Urothelium cell line (cell line): ENCODE data around the gene SLC18A3.
A peak's percentile ranks its signal among the peaks of the same experiment; 100 is the strongest.

Experiments
- DNase-seq: peaks from one replicate; pipeline ENCODE4 v3.0.0; 2011; ENCODE audit warnings: low spot score, mixed read lengths
- FAIRE-seq: peaks from 2 replicates; lab custom pipeline; 2011; peaks lifted over from hg19 to GRCh38; lab: Jason Lieb, UNC

SLC18A3 gene

DNA sequence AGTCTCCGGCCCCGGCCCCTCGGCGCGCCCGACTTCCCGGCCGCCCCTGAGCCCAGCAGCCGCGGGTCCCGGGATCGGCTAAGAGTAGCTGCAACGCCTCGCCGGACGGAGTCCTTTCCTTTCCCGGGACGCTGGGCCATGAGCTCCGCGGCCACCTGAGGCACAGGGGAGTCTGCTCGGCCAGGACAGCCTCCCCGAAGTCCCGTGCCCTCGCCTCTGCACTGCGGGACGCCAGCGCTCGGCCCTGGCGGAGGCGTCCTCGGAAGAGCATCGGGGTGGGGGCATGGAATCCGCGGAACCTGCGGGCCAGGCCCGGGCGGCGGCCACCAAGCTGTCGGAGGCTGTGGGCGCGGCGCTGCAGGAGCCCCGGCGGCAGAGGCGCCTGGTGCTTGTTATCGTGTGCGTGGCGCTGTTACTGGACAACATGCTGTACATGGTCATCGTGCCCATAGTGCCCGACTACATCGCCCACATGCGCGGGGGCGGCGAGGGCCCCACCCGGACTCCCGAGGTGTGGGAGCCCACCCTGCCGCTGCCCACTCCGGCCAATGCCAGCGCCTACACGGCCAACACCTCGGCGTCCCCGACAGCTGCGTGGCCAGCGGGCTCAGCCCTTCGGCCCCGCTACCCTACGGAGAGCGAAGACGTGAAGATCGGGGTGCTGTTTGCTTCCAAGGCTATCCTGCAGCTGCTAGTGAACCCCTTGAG, 502 bp downstream of the SLC18A3 start:
- FAIRE-seq (no peak), DNase-seq (no peak)

DNA sequence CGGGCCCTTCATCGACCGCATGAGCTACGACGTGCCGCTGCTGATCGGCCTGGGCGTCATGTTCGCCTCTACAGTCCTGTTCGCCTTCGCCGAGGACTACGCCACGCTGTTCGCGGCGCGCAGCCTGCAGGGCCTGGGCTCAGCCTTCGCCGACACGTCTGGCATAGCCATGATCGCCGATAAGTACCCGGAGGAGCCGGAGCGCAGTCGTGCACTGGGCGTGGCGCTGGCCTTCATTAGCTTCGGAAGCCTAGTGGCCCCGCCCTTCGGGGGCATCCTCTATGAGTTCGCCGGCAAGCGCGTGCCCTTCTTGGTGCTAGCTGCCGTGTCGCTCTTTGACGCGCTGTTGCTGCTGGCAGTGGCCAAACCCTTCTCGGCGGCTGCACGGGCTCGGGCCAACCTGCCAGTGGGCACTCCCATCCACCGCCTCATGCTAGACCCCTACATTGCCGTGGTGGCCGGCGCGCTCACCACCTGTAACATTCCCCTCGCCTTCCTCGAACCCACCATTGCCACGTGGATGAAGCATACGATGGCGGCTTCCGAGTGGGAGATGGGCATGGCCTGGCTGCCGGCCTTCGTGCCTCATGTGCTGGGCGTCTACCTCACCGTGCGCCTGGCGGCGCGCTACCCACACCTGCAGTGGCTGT, 1.2 kb downstream of the SLC18A3 start:
- FAIRE-seq (peak; percentile 81), DNase-seq (no peak)

DNA sequence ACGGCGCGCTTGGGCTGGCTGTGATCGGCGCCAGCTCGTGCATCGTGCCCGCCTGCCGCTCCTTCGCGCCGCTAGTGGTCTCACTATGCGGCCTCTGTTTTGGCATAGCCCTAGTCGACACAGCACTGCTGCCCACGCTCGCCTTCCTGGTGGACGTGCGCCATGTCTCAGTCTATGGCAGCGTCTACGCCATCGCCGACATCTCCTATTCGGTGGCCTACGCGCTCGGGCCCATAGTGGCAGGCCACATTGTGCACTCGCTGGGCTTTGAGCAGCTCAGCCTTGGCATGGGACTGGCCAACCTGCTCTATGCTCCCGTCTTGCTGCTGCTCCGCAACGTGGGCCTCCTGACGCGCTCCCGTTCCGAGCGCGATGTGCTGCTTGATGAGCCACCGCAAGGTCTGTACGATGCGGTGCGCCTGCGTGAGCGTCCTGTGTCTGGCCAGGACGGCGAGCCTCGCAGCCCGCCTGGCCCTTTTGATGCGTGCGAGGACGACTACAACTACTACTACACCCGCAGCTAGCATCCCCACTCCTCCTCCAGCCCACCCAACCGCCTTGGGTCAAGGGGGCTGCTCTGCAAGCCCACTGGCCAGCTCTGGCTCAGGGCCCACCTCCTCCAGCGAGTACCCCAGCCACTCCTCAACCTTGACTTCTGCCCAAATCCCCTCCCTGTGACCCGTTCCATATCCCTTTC, 1.9 kb downstream of the SLC18A3 start:
- FAIRE-seq = peak; percentile 9
- no peak for DNase-seq

DNA sequence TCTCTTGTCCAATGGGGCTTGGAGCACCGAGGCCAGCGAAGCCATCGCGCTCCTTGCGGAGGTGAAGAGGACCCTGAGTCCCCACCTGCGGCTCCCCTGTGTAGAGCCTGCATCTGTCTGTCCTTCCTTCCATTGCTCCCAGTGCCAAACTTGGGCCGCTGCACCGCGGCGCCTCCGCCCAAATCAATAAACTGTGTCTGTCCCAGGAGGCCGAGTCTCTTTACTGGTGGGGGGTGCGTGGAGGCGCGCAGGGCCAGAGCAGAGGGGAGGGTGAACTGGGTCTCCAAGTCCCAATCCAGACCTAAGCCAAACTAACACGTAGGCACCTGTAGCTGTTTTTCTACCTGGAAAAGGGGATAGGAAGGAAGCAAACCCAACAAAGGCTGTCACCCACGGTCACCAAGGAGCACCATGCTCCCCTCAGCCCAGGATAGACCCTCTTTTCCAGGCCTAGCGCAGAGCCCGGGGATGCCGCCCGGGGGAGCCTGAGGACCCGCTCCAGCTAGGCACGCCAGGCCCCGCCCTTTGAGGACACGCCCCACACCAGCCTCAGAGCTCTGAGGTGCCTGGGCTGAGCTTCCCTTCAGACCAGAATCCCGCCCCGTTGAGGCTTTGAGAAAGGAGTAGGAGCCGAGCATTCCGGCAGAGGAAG, 2.5 kb downstream of the SLC18A3 start:
- peak; percentile 64 for DNase-seq
- FAIRE-seq = no peak

DNA sequence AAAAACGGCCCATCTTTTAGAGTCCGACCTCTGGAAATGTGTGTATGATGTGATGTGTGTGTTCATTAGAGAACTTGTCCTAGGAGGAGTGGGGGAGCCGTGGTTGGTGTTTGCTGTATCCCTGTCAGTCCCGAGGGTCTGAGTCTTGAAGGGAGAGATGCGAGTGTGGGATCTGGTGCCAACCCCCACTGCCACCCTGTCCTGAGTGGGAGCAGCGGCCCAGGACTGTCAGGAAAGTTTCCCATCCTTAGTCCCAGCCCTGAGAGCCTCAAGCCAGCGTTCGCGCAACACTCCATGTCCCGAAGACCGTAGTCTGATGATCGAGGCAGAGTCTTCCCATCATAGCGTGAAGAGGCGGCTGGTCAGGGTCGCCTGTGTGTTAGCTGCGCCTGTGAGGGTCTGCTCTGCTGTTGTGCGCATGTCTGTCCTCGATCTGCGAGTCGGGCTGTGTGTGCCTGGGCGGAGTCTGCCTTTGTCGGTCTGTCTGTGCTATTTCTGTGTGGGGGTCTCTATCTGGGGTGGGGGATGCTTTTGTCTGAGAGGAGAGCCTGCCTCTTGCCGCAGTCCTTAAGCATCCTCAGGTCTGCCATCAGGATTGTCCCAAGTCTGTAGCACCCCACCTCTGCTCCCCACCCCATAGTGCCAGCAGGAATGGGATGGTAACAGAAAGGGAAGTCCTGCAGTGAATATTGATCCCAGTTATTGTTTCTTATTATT, 3.2 kb downstream of the SLC18A3 start:
- FAIRE-seq = no peak
- no peak for DNase-seq

DNA sequence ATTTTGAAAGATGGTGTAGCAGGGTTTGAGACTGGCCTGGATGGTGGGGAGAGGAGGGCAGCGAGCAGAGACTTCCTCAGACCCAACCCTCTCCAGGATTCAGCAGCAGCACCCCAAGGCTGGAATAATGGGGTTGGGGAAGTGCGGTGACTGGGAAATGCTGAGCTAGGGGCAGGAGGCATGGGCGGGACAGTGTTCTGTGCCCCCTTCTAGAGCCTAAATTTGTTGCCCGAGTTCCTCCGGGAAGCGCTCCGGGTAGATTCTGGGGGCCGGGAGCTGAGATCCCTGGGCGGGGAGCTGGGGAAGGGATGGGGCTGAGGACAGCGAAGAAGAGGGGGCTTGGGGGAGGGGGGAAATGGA, 3.8 kb downstream of the SLC18A3 start, which contains the start of gene CHAT:
TSS of gene CHAT (plus strand) at position 156 of the 360 bp plus-strand sequence. CDS start at position 309, 153 bp downstream.
- FAIRE-seq (no peak), DNase-seq (no peak)

DNA sequence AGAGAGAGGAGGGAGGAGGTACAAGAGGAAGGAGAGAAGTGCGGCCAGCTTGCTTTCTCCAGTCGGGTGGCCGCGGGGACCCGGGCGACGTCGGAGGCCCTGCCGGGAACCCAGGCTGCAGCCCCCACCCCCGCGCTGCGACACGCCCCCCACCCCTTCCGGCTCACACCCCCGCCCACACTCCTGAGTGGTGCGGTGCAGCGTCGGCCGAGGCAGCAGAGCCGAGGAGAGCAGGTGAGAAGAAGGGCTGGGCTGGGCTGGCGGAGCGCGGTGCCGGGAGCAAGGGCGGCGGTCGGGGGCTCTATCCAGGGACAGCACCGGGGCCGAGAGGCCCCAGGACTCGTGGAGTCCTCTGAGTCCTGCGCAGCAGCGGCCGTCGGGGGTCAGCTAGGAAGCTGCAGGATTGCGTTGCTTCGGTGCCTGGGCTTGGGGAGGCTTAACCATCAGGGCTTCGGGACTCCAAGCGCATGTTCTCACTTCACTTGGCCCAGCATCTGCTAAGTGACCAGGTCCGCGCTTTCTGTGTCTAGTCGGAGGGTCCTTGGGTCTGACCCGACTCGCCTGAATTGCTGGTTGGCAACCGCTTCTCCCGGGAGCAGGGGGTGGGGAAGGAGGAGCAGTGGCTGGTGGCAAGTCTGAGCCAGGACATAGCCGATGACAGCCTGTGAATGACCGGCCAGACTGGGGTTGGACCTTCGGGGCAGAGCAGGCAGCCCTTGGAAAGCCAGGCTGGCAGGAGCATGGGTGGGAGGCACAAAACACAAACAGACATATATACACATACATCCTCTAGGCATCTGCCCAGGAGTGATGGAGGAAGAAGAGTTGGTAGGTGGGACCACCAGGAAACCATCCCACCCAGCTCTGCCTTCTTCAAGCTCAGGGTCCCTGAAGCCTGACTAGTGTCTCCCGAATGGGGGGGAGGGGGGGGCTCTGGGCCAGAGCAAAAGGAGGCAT, 4.4 kb downstream of the SLC18A3 start:
- DNase-seq (no peak), FAIRE-seq (no peak)

DNA sequence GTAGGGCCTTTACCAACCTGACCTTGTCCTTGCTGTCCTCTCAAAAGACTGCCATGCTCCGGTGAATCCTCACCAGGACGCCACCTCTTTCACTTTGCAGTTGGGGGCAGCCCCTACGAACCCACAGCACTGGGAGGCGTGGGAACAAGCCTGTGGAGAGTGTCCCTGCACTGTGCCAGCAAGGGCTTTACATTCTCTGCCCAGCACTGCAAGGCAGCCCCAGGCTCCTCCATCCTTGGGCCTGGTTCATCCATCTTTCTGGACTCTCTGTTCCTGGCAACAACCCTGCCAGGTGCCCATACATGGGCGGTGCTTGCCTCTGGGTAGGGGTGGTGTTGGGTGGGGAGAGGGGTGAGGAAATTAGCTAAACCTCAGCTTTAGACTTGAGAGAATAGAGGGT, 5.1 kb downstream of the SLC18A3 start:
- no peak for FAIRE-seq
- no peak for DNase-seq

DNA sequence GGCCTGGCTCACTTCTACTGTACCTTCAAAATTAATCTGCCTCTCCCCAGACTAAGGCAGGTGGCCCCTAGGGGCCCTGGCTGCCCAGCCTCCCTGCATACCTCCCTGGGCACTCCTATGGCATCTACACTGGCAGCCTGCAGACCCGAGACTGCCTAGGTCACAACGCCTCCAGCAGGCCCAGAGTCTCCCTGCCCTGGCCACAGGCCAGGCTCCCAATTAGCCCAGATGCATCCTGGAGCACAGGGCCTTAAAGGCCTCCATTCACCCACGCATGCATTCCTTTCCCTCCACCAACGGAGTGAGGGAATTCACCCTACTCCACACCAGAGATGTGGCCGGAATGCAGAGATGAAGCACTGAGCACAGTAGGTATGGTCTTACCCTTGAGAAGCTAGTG, 5.6 kb downstream of the SLC18A3 start:
- DNase-seq = no peak
- FAIRE-seq = peak; percentile 5

DNA sequence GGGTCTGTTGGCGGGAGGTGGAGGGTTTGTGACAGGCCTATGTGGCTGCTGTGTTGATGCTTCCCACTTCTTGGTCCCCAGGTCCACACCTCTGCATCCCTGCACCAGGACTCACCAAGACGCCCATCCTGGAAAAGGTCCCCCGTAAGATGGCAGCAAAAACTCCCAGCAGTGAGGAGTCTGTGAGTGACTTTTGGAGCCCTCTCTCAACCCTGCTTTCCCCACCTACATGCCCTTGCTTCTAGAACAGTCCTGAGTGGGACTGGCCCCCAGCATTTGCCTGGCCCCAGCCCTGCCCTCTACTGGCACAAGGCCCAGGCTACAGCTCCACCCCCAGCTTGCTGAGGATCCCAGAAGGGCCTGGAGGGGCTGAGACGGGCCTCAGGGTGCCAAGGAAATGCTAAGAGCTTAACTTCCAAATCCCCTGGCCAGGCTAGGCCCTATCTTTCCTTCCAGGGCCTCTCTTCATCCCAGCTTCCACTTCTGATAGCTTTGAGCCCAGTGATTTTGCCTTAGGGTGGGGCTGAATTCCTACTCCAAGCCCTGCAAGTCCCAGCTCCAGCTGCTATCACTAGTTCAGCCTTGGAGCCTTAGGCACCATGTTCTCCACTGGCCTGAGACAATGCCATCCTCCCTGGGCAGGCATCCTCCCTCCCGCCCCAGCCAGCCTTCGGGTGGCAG, 6.5 kb downstream of the SLC18A3 start:
- no peak for FAIRE-seq

DNA sequence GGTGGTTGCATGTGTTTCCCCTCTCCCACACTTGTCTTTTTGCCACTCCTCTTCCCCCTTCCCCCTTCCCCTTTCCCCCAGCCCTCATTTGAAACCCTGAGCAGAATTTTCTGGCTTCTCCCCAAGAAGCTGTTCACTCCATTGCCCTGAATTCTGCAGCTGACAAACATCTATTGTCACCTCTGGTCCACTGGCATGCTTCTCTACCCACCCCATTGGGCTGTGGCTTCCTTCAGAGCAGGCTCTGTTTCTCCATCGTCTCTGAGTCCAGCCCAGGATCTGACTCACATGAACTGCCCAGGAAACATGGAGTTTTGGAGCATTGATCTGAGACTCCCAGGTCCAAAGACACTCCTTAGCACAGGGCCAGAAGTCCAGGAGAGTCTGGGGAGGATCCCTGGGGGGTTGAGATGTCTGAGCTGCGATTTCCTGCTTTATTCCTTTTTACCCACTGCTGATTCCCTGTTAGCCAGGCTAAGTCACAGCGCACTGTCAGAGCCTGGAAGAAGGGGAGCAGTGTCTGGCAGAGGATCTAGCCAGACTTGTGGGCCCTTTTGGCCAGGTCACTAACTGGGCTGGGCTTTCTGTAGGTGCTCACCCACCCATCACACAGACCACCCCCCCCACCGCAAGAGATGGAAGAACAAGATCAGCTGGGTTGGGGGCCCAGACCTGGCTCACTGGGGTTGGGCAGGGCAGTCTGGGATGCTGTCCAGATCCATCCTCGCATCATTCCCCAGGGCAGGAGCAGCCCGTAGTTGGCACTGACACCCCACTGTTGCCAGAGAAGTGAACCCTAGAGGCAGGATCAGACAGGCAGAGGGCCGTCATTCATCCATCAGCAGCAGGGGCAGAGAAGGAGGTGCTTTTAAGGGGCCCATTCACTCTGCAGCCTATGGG, 7.3 kb downstream of the SLC18A3 start:
- no peak for DNase-seq

More for the DNA sequence above, 6.5 kb downstream of the SLC18A3 start:
- no peak for DNase-seq

DNA sequence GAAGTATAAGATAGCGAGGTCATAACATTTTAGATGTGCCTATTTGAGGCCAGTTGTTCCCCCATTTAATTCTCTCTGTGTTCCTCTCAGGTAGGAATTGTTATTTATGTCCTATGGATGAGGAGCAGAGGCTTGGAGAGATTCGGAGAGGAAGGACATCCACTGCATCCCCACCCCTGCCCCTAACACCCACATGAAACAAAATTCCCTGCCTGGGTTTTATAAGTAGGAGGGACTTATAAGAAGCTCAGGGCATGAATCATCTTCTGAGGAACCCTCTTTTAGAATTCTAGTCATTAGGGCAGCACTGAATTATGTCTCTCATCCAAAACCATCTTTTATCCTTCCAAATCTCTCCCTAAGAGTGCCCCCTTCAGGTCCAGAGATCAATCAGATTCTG, 8.7 kb downstream of the SLC18A3 start:
- FAIRE-seq = no peak
- no peak for DNase-seq

More for the DNA sequence above, 7.3 kb downstream of the SLC18A3 start:
- FAIRE-seq = no peak

DNA sequence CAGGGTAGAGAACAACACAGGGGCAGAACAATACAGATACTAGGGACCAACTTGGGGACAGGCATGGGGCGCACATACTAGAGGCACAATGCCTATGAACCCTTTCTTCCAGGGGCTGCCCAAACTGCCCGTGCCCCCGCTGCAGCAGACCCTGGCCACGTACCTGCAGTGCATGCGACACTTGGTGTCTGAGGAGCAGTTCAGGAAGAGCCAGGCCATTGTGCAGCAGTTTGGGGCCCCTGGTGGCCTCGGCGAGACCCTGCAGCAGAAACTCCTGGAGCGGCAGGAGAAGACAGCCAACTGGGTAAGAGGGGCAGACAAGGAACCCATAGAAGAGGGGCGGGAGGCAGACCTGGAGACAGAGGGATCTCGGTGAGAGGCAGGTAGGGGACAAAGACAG, 9.5 kb downstream of the SLC18A3 start:
- no peak for FAIRE-seq
- no peak for DNase-seq

DNA sequence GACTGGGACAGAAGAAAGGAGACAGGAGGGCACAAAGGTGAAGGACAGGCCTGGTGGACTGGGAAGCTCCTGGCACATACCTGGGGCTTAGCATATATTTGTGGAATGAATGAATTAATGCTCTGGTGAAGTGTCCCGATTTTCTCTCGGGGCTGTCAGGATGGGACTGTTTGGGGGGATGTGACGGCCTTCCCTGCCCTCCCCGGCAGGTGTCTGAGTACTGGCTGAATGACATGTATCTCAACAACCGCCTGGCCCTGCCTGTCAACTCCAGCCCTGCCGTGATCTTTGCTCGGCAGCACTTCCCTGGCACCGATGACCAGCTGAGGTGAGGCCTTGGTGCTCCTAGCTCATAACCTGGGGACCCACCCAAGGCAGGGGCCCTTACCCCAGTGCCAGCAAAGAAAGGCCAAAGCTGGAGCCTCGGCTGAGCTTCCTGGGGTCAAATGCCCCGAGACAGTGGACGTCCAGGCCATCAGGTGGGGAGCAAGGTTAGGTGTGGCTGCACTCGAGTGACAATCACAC, 10.2 kb downstream of the SLC18A3 start:
- no peak for DNase-seq
- peak; percentile 44 for FAIRE-seq

DNA sequence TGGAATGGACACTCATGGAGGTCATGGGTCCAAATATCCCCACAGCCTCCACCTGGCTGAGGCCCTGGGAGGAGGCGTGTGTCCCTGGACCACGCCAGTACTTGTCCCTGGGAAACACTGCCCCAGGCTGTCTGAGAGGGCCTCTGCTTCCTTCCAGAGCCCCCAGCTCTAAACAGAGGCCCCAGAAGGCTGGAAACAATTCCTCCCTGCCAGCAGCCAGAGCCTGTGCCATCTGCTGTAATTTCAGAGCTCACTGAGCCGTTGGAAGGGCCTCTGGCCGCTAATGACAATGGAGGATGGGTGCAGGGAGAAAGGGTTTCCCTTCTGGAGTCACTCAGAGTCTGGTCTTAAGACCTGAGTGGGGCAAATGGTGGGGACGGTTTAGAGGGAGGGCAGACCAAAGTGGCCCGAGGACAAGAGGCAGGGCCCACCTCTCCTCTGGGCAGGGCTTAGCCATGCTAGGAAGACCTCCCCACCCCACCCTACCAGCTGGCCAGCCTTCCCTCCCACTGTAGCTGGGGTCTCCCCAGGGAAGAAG, 10.8 kb downstream of the SLC18A3 start:
- no peak for DNase-seq
- no peak for FAIRE-seq

DNA sequence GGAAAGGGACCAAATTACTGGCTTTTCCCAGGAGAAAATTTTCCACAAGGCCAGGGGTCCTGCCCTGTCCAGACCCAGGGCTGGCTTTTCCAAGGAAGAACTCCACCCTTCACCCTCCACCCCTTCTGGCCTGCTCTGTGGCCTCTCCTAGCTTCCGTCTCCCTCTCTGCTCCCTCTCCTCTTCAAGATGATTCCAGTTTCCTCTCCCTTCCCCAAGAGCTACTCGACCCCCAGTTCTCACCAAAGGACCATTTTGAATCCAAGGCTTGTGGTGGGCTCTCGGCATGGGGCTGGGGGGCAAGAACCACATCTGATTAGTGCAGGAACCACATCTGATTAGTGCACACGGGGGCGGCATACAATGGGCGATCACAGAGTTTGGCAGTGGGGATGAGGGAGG, 11.5 kb downstream of the SLC18A3 start:
- no peak for FAIRE-seq

More for the DNA sequence above, 11.5 kb downstream of the SLC18A3 start:
- no peak for DNase-seq
